Measurements from ENCODE around the gene PACS2. TPM values are rescaled to one million over a fixed set of nuclear protein-coding genes. Genes with fewer than 3 reads are reported as not detected.

The PACS2 gene
- total and polyA plus RNA-seq, 2 donors (not counting 3 experiments of a cell fraction or from before 2014, with no cell fraction given), result 52.7 to 86.3 TPM

DNA sequence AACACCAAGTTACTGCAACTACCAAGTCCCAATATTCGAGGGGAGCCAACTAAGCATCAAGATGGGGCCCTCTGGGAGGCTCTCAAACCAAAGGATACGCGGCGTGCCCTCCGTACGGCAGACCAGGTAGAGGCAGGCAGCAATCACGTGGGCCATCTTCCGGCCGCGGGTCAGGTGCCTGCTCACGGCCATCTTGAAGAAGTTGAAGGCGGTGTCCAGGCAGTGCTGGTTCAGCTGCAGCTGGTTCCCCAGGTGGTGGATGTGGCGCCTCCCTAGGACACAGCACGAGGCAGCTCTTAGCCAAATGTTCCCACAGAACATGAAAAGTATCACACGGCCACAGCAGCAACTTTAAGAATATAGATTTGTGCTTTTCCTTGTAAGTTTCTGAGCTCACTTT lies 41.9 kb upstream of the PACS2 start:
- H3K9ac ChIP-seq (replicated peaks; ENCODE audit: extremely low read depth, insufficient read depth, low read length), result no peak overlapping the region
- no peak overlapping the region for H3K27ac ChIP-seq (ENCODE audit: insufficient read depth, low read depth, low read length)
- dilution Hi-C loops (cut with MboI; ENCODE audit: extremely low pct_ligation_motif_present, low sequenced_read_pairs) (no loop called here), intact Hi-C loops (cut with micrococcal nuclease) (no loop called here)
- ChIA-PET CTCF (interaction anchor here (1.4 kb wide), 1 partner anchor 12 kb away, joined by 5 read pairs; no protein-coding TSS in a partner anchor), POLR2A (no interaction called here)
- no peak overlapping the region for H3K4me3 ChIP-seq (replicated peaks in 1 of 3; ENCODE audit: insufficient read depth in 1 of 3, low read depth in 1 of 3, low read length in 3 of 3)
- TF ChIP-seq, protein P1, sequence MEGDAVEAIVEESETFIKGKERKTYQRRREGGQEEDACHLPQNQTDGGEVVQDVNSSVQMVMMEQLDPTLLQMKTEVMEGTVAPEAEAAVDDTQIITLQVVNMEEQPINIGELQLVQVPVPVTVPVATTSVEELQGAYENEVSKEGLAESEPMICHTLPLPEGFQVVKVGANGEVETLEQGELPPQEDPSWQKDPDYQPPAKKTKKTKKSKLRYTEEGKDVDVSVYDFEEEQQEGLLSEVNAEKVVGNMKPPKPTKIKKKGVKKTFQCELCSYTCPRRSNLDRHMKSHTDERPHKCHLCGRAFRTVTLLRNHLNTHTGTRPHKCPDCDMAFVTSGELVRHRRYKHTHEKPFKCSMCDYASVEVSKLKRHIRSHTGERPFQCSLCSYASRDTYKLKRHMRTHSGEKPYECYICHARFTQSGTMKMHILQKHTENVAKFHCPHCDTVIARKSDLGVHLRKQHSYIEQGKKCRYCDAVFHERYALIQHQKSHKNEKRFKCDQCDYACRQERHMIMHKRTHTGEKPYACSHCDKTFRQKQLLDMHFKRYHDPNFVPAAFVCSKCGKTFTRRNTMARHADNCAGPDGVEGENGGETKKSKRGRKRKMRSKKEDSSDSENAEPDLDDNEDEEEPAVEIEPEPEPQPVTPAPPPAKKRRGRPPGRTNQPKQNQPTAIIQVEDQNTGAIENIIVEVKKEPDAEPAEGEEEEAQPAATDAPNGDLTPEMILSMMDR (IDR thresholded peaks at IDR 0.05; ENCODE audit: extremely low read depth in 1 of 2, insufficient read depth in 1 of 2, low read depth in 1 of 2, low read length in 2 of 2), result no peak
- TF ChIP-seq POLR2AphosphoS5 (IDR thresholded peaks at IDR 0.05; ENCODE audit: insufficient read depth, low read depth, low read length), result no peak
- no peak for TF ChIP-seq MYC (IDR thresholded peaks at IDR 0.05; ENCODE audit: low read depth, low read length)
- TF ChIP-seq POLR2A (IDR thresholded peaks at IDR 0.05; ENCODE audit: low read depth, low read length), result no peak
- TF ChIP-seq EZH2 (IDR thresholded peaks at IDR 0.05; ENCODE audit: borderline replicate concordance, low read depth, low read length, severe bottlenecking), result no peak
- no peak for TF ChIP-seq GATA2 (IDR thresholded peaks at IDR 0.05; ENCODE audit: insufficient read depth, insufficient read length, low read depth, low read length)
- TF ChIP-seq JUN (IDR thresholded peaks at IDR 0.05; ENCODE audit: borderline replicate concordance, insufficient read depth, insufficient read length, low read depth), result no peak
- no peak for TF ChIP-seq FOS (IDR thresholded peaks at IDR 0.05; ENCODE audit: borderline replicate concordance, insufficient read depth, low read length)
- TF ChIP-seq, protein P2, sequence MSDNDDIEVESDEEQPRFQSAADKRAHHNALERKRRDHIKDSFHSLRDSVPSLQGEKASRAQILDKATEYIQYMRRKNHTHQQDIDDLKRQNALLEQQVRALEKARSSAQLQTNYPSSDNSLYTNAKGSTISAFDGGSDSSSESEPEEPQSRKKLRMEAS (IDR thresholded peaks at IDR 0.05; ENCODE audit: insufficient read depth, insufficient read length), result no peak
- FAIRE-seq, result no peak
- H3K79me2 ChIP-seq (ENCODE audit: control insufficient read depth, insufficient read depth, low read length), result peaks cover 2% of the 10 kb centered on the region
- H2AFZ ChIP-seq (ENCODE audit: low read depth, low read length), result no peak overlapping the region
- peaks cover 0 to 5% of the 10 kb centered on the region in 2 experiments for H3K36me3 ChIP-seq (ENCODE audit: control insufficient read depth in 2 of 2, extremely low read depth in 1 of 2, insufficient read depth in 2 of 2, low read length in 2 of 2)
- no peaks in the 10 kb centered on the region for H4K20me1 ChIP-seq (replicated peaks; ENCODE audit: control insufficient read depth, extremely low read depth, insufficient read depth, low read length)
- no peak for DNase-seq (ENCODE audit: low read depth, low spot score)
- H3K4me1 ChIP-seq (ENCODE audit: control insufficient read depth, extremely low read depth, insufficient read depth, low read length), result no peaks in the 10 kb centered on the region
- no peaks in the 10 kb centered on the region for H3K27me3 ChIP-seq (ENCODE audit: control insufficient read depth in 2 of 2, insufficient read depth in 2 of 2, low read length in 2 of 2)
- no peaks in the 10 kb centered on the region for H3K9me3 ChIP-seq (replicated peaks; ENCODE audit: control insufficient read depth, insufficient read depth, low read length)
- H3K4me2 ChIP-seq (ENCODE audit: insufficient read depth, low read length), result no peak overlapping the region
- no peaks in the 10 kb centered on the region for H3K9me1 ChIP-seq (replicated peaks; ENCODE audit: control insufficient read depth, extremely low read depth, insufficient read depth, low read length)
- BruUV-seq (replicated peaks), result no TSS peak
